HG03457 (cell line): ENCODE data around the gene CRACR2B.

Experiments used
- ATAC-seq: cut with Tn5 transposase; IDR thresholded peaks from one replicate; pipeline ENCODE4 v1.9.1; 2021; ENCODE audit warnings: moderate number of reproducible peaks; ENCODE audit not compliant: unreplicated experiment

Gene CRACR2B

GRCh38 chr11:837189-837989, 9.7 kb downstream of the CRACR2B start:
- no peak for ATAC-seq

- ATAC-seq, result no peak
These were observed 10.2 kb downstream of the CRACR2B start for GRCh38 chr11:837990-838307.

- no peak for ATAC-seq
These were observed 10.9 kb downstream of the CRACR2B start for GRCh38 chr11:838441-839279.

- ATAC-seq, result no peak
These were observed 11.5 kb downstream of the CRACR2B start for GRCh38 chr11:839280-839623.

- ATAC-seq, result no peak
These were observed 12.3 kb downstream of the CRACR2B start for GRCh38 chr11:839875-840617.

GRCh38 chr11:841981-842369, 14.3 kb downstream of the CRACR2B start:
- ATAC-seq, result no peak

- peak; percentile 42 for ATAC-seq
These were observed 14.8 kb downstream of the CRACR2B start, which contains the start of the genes POLR2L and TSPAN4 for GRCh38 chr11:842370-843002. Gene POLR2L (minus strand): TSS chr11:842529. CDS start chr11:842508, 21 bp downstream. Gene TSPAN4 (plus strand): TSS chr11:842852. CDS start chr11:850305, 7,453 bp downstream.

GRCh38 chr11:843086-843734, 15.5 kb downstream of the CRACR2B start:
- no peak for ATAC-seq

GRCh38 chr11:843818-844692, 16.3 kb downstream of the CRACR2B start:
- ATAC-seq, result no peak

- ATAC-seq, result no peak
These were observed 17.2 kb downstream of the CRACR2B start for GRCh38 chr11:844693-845644.

GRCh38 chr11:845872-846495, 18.3 kb downstream of the CRACR2B start:
- ATAC-seq, result no peak

- no peak for ATAC-seq
These were observed 18.9 kb downstream of the CRACR2B start for GRCh38 chr11:846496-847098.

GRCh38 chr11:847876-848275, 20.2 kb downstream of the CRACR2B start:
- ATAC-seq, result no peak

- no peak for ATAC-seq
These were observed 20.7 kb downstream of the CRACR2B start for GRCh38 chr11:848380-848931.

- no peak for ATAC-seq
These were observed 21.5 kb downstream of the CRACR2B start for GRCh38 chr11:849104-849824.

GRCh38 chr11:849951-850774, 22.4 kb downstream of the CRACR2B start:
- ATAC-seq, result no peak
